Left hindlimb (tissue), 1 donor: ENCODE data around the gene CCDC78.
"Not testable (repeated sequence)": the region's sequence is repeated elsewhere in the genome, so short reads cannot be mapped to it uniquely, and the experiment has no call there.

Source experiments
- DNase-seq: peaks from one replicate; pipeline ENCODE4 v3.0.0-alpha.2; 2018

The CCDC78 gene

DNA sequence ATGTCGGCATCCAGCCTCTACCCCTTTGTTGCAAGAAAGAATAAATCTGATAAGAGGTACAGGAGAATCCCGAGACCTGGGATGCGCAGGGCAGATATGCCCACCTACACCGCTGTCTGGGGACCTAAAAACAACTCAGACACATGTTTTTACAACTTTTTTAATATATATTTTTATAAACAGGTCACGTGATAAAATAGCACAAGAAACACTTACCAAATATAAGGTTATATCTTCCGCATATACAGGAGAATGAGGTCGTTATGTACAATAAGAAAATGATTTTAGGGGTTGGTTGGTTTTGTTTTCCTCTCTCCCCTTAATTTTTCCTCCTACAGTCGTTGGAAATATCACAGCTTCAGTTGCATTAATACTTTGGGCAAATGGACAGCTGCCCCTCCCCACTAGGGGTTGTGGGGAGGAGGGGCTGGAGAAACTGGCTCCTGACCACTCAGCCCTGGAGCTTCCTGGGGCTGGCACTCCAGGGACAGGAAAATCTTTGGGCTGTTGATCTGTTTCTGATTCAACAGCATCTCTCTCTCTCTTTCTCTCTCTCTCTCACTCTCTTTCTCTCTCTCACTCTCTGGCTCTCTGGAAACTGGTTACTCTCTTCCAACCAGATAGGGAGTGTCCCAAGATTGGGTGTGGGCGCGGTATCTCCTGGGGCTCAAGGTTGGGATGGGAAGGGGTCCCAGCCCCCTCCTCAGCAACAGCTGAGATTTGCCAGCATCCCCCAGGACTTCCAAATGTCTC is 33.7 kb downstream of the CCDC78 start:
- DNase-seq = no peak

DNA sequence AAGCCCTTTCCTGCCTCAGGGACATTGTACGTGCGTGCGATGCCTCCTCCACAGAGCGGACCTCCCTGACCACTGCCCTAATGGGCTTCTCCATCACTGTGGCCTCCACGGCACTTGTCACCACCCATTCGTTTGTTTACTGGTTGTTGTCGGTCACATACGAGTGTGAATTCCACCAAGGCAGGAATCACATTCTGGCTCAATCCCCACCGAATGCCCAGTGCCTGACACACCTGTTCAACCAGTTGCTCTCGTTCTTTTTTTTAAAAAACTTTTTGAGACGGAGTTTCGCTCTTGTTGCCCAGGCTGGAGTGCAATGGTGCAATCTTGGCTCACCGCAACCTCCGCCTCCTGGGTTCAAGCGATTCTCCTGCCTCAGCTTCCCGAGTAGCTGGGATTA is 35.0 kb downstream of the CCDC78 start:
- DNase-seq = not testable (repeated sequence)

DNA sequence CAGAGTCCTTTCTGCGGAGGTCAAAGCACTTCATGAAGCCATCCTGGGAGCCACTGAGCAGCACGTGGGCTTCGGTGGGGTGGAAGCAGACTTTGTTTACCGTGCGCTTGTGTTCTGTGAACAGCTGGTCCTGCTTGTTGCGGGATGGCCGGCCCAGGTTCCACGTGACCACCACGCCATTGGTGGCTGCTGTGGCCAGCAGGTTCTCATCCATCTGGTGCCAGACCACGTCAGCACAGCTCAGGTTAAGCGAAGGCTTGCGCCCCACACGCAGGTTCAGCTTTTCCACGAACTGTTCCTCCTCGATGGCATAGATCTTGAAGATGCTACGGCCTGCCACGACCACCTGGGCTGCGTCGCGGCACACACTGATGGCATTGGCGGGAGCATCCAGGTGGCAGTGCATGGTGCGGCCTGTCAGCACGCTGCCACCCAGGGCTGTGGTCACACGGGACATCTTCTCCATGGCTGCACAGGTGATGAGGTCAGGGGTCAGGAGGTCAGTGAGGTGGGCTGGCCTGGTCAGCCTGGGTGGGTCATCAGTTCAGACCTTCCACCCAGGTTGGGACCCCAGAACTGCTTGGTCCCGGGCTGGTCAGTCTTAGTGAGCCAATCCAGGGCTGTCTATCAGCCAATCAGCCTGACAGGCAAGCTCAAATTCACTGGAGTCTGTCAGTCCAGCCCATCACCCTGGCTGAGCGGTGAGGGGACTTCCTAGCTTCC is 36.9 kb downstream of the CCDC78 start:
- no peak for DNase-seq

DNA sequence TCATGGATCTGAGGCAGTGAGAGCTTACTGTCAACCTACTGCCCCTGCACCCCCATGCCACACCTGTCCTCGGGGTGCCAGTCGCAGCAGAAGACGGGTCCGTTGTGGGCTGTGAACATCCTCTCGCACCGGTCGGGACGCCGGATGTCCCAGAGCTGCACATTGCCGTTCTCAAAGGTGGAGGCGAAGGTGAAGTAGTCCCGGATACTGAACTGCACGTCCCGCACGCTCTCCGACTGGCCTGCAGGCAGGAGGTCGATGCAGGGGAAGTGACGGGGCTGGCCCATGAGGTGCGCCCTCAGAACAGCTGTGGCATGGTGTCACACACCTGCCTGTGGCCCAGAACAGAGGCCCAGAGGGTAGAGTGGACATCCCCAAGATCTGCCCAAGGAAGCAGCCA is 38.7 kb downstream of the CCDC78 start:
- DNase-seq = no peak

DNA sequence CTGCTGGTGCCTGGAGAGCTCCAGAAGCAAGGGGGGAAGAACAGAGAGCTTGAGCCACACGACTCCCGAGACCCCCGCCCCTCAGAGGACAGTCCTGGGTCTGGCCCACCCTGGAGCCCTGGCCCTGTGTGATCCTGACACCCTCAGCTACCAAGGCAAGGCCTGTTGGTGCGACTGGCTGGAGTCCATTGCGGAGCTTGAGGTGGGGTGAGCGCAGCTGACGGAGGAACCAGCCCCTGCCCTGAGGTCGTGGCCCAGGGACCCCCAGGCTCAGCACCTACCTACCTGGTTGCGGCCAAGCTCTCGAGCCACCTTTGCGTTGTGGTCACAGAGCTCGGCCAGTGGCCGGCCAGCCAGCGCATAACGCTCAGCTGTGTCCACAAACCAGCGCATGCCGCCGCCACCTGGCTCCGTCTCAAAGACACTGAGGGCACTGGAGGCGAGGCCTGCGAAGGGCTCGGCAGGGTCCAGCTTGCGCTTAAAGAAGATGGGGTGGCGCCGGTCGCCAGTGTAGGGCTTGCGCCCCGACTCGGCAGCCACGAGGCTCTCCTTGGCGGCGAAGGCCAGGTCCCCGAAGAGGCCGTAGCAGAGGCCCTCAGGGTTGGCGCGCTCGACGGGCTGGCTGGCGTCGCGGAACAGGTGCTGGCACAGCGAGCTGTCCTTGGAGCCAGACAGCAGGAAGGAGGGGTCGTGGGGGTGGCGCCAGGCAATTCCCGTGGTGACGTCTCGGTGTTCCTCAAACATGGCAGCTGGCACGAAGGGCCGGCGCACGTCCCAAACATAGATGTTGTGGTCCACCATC is 39.6 kb downstream of the CCDC78 start:
- DNase-seq = no peak

DNA sequence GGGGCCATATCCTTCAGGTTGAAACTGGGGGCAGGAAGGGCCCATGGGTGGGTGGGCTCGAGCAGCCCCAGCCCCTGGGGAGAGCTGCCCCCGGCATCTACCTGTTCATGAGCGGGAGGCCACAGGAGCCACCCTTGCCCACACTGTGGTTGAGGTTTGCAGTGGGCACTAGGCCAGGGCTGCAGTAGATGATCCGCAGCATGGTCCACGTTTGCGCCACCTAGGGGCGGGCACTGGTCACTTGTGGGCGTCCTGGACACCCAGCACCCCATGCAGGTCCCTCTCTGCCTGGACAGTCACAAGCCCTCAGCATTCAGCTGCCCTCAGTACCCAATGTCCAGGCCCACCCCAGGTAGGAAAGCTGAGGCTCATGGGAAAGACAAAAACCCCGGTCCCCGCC is 40.3 kb downstream of the CCDC78 start:
- no peak for DNase-seq

DNA sequence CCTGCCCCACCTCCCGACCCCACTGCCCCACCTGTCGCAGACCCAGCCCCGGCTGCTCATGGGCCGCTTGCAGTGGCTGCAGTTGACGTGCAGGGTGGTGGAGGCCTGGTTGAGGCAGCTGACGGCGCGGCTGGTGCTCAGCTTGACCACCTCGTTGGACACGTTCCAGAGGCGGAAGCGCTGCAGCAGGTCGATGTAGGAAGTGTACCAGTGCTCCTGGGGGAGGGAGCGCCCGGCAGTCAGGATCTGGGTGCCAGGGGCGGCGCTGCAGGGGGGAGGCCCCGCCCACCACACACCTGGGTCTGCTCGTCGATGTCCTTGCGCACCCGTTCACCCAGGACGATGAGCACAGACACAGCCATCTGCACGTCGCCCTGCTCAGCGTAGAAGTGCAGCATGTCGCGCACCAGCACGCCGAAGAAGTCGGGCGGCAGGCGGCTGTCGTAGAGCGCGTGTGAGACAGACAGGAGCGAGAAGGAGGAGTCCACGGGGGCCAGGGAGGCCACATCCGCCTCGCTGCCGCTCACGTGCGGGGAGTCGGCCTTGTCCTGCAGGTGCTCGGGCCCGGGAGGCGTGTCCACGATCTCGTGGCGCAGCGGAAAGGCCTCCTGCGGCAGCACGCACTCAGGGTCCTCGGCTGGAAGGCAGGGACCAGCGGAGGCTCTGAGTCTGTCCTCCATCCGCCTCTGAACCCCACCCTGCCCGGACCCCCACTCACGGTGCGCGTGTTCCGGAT is 41.1 kb downstream of the CCDC78 start:
- no peak for DNase-seq

DNA sequence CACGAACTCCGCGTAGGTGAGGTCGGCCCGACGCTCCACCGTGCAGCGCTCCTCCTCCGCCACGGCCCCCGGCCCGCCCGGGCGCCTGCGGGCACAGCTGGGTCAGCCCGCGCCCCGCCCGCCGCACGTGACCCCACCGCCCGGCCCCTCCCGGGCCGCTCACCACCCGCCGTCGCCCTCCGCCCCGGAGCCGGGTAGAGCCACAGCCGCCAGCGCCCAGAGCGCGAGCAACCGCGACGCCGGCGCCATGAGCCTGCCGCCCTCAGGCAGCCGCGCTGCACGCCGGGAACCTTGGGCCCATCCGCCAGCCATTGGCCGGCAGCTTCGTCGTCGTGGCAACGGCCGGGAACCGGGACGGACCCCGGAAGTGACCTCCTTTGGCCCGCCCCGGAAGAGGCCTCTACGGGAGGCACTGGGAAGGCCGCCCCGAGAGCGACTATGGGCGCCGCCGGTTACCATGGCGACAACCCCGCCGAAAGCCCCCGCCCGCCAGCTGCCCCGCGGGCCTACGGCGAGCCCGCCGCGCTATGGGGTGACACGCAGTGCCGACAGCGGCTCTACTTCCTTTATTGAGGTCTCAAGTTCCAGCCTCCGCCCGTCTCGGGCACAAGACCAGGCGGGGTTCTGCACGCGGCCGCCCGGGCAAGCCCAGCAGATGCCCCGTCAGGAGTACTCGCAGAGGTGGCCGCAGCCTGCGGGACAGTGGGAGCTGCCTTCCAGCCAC is 42.0 kb downstream of the CCDC78 start, which contains the start of gene JMJD8:
JMJD8 (minus strand) TSS at position 264 of the 724 bp plus-strand sequence; CDS start at position 249, 15 bp downstream.
- peak; percentile 97 for DNase-seq

DNA sequence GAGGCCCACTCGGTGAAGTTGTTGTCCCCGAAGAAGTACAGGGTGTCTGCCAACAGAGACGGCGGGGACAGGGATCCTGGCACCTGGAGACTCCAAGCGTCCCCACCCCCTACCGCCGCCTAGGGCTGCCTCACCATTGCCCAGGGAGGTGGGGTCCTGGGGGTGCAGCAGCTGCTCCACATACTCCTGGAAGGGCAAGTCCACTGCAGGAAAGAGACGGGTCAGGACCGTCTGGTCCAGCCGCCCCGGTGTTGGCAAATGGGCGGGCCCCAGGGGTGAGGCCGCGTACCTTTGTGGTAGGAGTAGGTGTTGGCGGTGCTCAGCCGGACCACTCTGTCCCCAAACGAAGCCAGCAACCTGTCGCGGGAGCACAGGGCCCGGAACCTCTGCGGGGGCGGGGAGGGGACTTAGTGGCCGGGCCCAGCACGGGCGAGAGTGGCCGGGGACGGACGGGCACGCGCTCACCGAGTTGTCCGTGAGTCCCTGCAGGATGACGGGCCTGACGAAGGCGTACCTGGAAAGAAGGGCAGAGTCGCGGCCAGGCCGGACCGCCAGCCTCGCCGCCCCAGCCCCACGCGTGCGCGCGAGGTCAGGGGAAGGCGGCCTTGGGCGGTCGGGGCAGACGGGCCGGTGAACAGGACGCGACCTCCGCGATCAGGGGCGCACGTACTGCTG is 42.7 kb downstream of the CCDC78 start:
- DNase-seq = no peak

DNA sequence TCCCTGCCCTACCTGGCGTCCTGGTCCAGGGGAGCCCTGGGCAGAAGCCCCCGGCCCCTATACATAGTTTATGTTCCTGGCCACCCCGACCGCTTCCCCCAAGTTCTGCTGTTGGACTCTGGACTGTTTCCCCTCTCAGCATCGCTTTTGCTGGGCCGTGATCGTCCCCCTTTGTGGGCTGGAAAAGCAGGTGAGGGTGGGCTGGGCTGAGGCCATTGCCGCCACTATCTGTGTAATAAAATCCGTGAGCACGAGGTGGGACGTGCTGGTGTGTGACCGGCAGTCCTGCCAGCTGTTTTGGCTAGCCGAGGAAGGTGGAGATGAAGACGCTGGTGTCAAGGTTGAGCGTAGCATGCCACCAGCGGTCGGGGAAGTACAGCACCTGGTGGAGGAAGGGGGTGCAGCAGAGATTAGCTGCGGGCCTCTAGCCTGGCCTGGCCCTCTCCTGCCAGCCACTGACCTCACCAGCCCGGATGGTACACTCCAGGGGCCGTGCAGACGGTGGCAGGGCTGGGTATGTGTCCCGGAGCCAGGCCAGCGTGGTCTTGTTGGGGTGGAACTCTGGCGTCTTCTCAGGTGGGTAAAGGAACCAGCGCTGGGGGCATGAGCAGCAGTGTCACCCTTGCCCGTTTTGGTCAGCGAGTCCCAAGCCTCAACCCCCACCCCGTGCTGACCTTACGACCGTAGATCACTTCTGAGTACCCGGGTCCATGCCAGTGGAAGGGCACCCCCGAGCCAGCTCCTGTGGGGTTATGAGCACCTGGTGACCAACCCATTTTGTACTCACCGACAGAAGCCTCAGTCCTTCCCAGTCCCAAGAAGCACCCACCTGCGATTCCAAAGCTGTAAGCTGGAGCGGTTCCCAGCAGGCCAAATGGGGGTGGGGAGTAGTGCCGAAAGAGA is 43.5 kb downstream of the CCDC78 start:
- DNase-seq = no peak

DNA sequence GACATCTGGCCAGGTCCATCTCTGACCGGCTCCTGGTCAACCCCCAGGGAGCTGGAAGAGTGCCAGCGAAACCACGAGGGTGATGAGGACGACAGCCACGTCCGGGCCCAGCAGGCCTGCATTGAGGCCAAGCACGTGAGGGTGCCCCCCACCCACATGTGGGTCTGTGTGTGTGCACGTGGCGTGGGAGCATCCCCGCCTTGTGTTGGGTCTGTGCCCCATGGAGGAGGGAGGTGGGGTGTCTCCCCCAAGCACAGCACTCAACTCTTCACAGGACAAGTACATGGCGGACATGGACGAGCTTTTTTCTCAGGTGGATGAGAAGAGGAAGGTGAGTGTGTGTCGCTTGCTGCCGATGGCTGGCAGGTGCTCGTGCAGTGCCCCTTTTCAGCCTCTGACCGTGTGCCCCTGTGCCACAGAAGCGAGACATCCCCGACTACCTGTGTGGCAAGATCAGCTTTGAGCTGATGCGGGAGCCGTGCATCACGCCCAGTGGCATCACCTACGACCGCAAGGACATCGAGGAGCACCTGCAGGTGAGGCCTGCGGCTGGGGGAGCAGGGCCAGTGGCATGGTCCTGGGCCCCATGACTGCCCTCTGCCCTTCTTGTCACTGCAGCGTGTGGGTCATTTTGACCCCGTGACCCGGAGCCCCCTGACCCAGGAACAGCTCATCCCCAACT is 44.4 kb downstream of the CCDC78 start:
- DNase-seq = no peak

DNA sequence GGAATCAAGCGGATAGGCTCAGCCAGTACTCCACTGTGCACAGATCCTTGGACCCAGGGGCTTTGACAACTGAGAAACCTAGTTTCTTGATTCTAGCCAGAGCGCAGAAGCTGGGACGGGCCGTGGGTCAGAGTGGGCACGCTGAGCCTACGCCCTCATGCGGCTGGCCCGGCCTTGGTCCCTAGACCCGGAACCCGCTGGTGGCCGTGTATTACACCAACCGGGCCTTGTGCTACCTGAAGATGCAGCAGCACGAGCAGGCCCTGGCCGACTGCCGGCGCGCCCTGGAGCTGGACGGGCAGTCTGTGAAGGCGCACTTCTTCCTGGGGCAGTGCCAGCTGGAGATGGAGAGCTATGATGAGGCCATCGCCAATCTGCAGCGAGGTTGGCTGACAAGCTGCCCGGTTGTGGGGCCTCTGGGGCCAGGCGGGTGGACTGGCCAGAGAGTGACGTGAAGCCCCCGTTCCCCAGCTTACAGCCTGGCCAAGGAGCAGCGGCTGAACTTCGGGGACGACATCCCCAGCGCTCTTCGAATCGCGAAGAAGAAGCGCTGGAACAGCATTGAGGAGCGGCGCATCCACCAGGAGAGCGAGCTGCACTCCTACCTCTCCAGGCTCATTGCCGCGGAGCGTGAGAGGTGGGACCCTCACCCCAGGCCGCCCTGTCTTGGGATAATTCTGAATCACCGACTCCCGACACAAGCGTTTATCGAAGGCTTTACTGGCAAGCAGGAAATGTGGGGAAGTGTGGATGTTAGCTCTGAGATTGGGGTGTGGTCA is 45.1 kb downstream of the CCDC78 start:
- DNase-seq = no peak

DNA sequence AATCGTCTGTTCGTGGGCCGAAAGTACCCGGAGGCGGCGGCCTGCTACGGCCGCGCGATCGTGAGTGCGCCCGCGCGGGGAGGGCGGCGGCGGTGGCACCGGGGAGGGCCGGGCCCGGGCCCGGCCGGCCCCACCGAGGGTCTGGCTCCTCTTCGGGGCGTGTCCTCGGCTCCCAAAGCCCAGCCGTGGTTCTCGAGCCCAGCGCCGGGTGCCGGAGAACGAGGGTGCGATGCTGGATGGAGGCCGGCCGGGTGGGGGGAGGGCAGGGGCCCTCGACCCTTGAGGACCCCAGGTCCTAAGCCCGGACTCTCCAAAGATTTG is 45.7 kb downstream of the CCDC78 start:
- DNase-seq = no peak

DNA sequence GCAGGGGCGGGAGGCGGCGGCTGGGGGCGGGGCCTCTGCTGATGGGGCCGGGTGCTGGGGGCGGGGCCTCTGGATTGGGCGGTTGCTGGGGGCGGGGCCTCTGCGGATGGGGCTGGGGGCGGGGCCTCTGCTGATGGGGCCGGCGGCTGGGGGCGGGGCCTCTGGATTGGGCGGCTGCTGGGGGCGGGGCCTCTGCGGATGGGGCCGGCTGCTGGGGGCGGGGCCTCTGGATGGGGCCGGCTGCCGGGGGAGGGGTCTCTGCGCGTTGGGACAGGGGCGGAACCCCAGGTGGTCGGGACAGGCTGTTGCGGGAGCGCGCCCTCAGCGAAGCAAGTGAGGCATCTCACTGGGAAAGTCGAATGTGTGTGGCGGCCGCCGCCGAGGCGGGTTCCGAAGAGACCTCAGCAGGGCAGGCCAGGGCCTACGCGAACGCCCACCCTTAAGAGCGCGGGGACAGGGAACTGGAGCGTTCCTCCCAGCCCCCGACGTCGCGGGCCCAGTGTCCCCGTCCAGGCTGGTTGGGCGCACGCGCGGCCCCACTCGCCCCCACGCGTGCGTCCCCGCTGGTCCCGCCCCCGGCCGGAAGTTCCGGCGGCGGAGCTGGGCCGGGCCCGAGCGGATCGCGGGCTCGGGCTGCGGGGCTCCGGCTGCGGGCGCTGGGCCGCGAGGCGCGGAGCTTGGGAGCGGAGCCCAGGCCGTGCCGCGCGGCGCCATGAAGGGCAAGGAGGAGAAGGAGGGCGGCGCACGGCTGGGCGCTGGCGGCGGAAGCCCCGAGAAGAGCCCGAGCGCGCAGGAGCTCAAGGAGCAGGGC is 46.2 kb downstream of the CCDC78 start, which contains the start of gene STUB1:
STUB1 (plus strand) TSS at position 597 of the 811 bp plus-strand sequence; CDS start at position 713, 116 bp downstream.
- DNase-seq = peak; percentile 95

DNA sequence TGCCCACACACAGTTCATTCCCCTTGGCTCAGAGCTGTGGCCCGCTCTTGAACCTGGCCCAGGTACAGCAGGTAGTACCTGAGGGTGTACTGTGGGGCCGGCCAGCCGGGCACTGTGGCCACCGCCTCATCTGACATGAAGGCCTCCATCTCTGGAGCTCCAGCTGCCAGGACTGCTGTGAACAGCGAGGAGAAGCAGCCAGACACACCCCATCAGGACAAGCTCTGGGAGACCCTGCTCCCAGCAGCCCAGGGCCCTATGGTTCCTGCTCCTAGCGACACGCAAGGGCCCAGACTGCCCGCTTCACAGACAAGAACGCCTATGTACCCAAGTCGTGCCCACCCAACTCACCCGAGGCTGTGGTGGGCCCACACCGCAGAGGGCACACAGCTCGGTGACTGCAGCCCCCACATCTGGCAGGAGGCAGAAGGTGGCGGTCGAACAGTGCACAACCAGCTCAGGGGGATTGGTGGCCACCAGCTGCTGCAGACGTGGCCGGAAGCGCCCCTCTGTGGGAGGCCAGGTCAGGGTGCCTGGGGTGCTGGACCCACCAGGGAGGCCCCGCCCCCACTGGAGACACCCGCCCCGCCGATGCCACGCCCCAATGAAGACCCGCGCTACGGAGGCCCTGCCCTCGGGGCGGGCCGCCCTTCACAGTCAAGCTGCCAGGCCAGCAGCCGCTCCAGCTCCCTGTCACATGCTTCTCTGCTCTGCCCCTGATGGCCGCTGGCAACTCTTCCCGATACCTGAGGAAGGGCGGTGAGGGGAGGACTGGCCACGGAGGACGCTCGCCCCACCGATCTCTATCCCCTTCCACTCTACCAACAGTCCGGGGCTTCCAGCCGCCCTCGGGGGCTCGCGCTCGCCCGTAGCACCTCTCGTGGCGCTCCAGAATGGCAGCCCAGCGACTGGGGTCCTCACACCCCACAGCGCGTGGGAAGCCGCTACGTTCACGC is 47.1 kb downstream of the CCDC78 start:
- peak; percentile 83 for DNase-seq

DNA sequence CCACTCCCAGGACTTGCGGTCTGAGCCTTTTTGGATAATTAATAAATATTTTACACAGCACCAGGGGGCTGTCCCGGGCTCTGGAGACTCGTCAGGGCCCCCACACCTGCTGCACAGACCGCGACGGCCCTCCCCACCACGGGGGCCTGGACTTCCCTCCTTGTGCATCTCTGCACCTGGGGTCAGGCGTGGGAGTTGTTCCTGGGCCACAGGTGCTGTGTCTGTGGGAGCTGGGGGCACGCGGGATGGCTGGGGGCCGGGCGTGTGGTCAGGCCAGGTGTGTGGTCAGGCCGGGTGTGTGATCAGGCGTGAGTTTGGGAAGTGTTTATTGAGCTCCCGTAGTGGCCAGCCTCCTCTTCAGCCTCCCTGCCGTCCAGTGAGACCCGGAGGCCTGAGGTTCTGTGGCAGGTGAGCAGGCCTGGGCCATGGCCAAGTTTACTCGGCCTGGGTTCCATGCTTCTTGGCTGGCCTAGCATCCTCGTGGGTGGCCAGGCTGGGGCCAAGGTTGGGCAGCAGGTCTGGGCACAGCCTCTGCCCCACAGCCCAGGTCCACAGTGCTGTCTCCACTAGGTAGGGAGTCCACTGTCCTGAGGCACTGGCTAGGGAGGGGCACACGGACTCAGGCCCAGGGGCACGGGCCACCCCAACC is 47.9 kb downstream of the CCDC78 start:
- DNase-seq = no peak
